Right kidney (tissue), 1 donor: Measurements from ENCODE around the gene NOL6.

ENCODE experiments used
- DNase-seq: peaks from one replicate; pipeline ENCODE4 v3.0.0-alpha.2; 2016

The NOL6 gene

GRCh38 chr9:33453286-33453860, 20.4 kb downstream of the NOL6 start:
- no peak for DNase-seq

DNA sequence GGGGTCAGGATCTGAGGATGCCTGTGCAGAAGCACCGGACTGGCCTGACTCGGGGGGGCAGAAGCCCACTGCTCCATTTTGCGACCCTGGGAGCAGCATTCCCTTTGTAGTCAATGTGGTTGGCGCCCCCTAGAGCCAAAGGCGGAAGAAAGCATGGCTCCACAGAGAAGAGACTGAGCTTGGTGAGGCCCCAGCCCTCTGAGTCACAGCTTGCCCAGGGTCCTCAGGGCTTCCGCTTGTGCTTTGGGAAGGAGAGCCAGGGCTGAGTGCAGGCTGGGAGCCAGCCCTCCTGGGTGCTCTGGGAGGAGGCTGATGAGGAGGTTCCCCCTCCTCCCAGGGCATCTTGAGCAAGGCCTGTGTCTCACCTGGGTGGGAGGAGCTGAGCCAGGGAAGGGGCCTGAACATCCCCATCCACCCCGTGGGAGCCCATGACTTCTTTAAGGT, 20.9 kb downstream of the NOL6 start:
- DNase-seq, result peak; percentile 56

DNA sequence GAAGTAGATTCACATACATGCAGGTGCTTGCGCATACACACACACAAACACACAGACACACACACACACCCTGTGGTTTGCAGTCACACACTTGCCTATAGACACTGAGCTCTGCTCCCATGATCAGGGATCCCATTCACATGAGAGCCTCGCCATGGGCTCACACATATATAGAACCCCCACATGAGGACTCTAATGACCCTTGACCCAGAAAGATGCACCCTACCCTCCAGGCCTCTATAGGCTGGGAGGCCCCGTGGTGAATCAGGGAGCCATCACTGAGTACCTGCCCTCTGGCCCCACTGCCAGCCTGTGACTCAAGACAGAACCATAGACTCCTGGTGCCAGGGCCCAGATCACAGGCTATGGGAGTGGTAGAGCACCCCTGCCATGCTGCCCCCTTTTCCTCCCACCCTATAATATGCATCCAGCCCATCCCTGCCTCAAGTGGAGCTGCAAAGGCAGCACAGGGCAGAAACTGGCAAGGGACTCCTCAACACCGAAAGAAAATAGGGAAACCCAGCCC, 23.0 kb downstream of the NOL6 start:
- no peak for DNase-seq

GRCh38 chr9:33449715-33450114, 24.0 kb downstream of the NOL6 start:
- no peak for DNase-seq

- peak; percentile 38 for DNase-seq
These were observed 25.7 kb downstream of the NOL6 start for GRCh38 chr9:33447799-33448553.

- peak; percentile 71 for DNase-seq
These were observed 26.6 kb downstream of the NOL6 start, which contains the start of gene AQP3 for GRCh38 chr9:33446946-33447798. Gene AQP3 (minus strand): TSS chr9:33447593. CDS start chr9:33447530, 63 bp downstream.

DNA sequence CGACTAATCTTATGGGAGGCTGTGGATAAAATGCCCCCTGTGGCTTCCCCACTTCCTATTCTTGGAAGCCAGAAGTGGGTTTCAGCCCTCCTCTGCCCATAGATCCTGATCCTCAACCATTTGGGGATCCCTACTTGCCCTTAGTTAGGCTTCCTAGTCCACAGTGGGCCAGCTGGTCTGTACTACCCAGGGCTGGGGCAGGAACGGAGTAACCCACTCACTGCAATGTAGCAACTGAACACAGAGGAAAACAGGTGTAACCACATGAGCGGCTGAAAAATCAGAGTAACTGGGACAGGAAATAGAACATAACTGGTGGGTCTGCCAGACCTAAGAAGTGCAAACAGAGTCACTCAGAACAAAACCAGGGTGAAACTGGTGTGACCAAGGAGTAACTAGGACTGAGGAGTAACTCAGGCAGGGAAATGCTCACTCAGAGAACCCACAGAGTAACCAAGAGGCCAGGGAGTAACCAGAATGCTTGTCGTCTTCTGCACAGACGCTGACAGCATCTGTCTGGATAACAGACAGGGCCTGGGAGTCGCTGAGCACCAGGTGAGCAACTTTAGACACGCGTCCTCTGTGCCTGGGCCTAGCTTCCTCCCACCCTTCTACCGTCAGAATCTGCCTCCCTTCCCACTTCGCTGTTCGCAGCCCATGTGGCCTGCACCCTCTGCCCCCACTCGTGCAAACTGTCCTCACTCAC, 27.3 kb downstream of the NOL6 start:
- peak; percentile 67 for DNase-seq

DNA sequence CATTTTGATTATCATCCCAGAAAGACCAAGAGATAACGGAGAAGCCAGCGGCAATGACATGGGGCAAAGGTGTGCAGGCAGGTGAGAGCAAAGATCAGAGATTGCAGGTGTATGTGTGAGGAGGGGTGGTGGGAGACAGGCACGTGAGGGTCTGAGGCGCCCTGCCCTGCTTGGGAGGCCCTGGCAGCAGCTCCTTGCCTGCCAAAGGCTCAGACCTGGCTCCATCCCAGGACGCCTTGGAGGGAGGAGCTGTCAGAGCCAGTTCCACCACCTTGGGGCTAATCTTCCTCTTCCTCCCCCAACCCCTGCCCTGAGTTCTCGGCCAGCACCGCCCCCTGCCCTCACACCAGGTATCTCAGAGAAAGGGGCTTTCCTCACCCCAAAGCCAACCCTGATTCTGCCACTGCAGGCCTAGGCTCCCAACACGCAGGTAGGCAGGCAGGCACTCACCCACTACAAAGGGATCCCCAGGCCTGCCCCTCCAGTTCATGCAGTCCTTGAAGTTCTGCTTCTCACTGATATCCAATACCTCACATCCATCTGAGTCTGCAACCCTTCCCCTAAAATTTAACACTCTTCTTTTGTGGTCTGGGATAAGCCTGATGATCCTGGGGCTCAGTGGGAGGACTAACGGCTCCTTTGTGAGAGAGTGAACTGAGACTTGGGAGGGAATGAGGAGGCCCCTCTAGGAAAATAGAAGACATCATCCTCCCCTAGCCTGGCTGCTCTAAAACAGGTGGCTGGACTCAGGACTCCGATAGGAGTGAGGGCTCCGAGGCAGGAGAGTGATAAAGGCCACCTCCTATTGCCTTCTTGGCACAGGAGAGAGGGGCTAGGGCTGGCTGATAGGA, 28.1 kb downstream of the NOL6 start:
- peak; percentile 43 for DNase-seq

GRCh38 chr9:33443464-33444154, 30.1 kb downstream of the NOL6 start:
- DNase-seq, result no peak

- no peak for DNase-seq
These were observed 30.7 kb downstream of the NOL6 start for GRCh38 chr9:33443047-33443446.

DNA sequence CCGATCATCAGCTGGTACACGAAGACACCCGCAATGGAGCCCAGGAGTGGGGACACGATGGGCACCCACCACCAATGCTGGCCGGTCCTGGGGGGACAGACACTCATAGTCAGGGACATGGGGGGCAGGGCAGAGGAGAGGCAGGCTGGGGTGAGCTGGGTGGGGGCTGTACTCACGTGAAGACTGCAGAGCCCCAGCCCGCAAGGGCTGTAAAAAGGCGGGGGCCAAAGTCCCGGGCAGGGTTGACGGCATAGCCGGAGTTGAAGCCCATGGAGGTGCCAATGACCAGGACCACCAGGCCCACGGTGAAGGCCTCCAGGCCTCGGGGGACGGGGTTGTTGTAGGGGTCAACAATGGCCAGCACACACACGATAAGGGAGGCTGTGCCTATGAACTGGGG, 31.6 kb downstream of the NOL6 start:
- DNase-seq, result no peak

DNA sequence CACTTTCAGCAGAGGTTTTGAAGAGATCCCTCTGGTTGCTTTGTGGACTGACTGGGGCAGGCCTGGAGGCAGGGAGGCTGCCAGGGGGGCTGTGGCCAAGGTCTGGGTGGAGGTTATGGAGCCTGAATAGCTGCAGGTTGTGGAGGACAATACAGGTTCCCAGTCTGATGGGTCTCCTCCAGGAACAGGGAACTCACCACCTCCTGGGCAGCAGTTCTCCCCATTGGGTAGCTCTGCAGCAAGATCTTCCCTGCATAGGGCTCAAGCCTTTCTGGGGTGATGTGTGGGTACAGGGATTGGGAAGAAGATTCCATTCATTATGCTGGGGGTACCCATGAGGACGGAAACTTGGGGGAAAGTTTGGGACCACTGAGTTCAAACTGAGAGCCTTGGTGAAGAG, 33.1 kb downstream of the NOL6 start:
- DNase-seq, result no peak

GRCh38 chr9:33440204-33440603, 33.5 kb downstream of the NOL6 start:
- no peak for DNase-seq

DNA sequence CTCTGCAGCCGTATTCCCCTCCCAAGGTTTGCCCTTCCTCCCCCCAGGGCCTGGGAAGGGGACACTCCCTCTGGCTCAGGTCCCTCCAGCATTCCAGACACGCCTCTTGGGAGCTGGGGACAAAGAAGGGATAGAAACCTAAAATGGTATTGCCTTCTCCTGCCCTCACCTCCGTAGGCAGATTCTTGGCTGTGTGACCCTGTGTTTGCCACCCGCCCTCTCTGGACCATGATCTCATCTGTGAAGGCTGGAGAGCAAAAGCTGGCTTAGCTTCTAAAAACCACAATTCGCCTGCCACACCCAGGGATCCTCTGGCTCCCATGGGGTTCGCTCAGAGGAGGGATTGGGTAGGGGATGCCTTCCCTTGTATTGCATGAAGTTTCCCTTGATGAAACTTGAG, 34.0 kb downstream of the NOL6 start:
- DNase-seq, result no peak

DNA sequence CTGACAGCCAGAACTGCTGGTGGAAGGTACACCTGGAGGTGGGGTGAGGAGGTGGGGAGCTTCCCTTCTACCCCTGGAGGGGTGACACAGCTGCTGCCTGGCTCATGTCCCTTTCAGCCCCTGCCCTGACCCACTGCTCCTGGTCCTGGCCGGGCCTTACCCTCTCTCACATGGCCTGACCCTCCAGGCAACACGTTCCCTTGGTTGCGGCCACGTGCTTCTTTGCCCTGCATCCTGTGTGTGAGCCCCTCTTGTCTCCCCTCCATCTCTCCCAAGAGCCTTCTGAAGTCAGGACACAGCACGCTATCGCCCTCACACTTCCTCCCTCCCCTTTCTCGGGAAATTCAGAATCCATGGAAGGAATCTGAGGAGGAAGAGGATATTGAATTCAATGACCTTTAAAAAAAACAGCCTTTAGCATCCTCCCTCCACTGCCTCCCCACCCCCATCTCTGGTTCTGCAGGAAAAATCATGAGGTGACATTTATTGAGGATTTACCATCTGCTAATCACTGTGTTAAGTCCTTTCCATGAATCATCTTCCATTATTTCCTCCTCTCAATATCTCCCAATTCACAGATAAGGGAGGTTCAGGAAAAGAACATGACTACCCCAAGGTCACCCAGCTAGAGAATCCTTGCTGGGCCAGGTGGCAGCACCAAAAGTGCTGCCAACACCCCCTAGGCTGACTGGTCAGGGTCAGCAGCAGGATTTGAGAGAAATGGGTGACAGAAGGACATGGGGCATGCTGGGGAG, 34.6 kb downstream of the NOL6 start:
- no peak for DNase-seq

DNA sequence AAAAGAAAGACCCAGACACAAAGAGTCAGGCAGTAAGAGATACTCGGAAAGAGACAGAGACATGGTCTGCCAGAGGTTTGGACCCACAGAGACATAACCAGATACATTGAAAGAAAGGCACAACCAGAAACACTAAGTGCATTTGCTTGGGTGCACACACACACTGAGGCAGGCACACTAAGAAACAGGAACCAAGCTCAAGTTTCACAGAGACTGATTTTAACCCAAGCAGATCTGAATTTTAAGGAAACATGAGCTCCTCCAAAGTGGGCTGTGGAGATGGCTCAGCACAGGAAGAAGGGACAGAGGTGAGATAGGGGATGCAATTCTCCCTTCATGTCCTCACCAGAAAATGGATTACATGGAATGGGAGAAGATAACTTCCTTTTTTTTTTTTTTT, 35.8 kb downstream of the NOL6 start:
- DNase-seq, result no peak

GRCh38 chr9:33437205-33437604, 36.5 kb downstream of the NOL6 start:
- no peak for DNase-seq

DNA sequence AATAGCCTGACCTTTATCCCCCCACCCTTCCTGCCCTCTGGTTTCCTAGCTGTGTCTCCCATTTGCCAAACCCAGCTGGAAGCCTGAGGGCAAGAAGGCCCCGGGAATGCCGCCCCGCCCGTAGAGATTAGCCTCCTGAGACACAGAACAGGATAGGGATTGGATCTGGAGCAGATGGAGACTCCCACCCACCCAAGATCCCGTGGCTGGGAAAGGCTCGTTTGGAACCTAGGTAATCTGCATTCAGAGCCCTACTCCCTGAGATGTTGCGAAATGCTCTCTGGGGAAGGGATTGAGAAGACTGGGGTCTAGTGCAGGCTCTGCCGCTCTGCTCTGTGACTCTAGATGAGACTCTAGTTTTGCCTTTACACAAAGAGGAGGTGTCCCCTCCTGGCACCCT, 37.3 kb downstream of the NOL6 start:
- DNase-seq, result no peak

DNA sequence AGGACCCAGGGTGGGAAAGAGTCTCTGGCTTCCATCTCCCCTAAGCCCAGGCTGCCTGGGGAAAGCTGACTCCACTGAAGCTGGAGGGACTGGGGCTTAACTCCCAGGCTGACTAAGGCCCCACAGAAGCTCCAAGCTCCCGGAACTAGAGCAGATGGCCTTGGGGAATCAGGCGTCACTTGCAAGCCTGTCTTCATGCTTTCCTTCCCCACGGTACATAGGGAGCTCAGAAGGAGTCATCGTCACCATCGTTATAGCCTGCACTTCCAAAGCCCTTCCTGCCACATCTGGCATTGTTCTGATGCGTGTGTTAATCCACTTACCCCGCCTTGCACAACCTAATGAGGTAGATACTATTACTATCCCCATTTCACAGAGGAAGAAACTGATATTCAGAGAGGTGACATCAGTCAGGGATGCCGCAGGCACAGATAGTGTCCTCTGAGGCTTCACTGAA, 37.9 kb downstream of the NOL6 start:
- no peak for DNase-seq
